Kidney epithelial cell (primary cell): ENCODE data around the gene GZF1. TPM values are rescaled to one million over a fixed set of nuclear protein-coding genes. Genes with fewer than 3 reads are reported as not detected.

Experiments used
- DNase-seq: peaks from one replicate; pipeline ENCODE4 v3.0.0-alpha.2; 2010; ENCODE audit warnings: low read depth
- H3K27me3 ChIP-seq: 2 replicates; pipeline ENCODE4 v1.6.0; 2011; ENCODE audit warnings: low read length; ENCODE audit not compliant: control insufficient read depth, insufficient read depth
- H3K36me3 ChIP-seq: 2 replicates; pipeline ENCODE4 v1.5.1; 2011; ENCODE audit warnings: low read length; ENCODE audit not compliant: control insufficient read depth, insufficient read depth
- H3K4me3 ChIP-seq: 2 replicates; pipeline ENCODE4 v1.5.1; 2011; ENCODE audit warnings: low read depth, mild to moderate bottlenecking, control low read depth, low read length
- CTCF ChIP-seq: IDR thresholded peaks from 2 replicates; pipeline ENCODE4 v1.5.1; 2011; ENCODE audit warnings: mild to moderate bottlenecking, moderate library complexity, low read length, control low read depth, inconsistent platforms; ENCODE audit not compliant: insufficient read depth, poor library complexity, severe bottlenecking
- total RNA-seq: library from RNA; depleted of rRNA; stranded (reverse); fragments of >200 nt; gene quantifications from 2 replicates; pipeline ENCODE4 v1.2.3, GENCODE V29; 2015

Gene GZF1
- total RNA-seq, 1 donor from 2014 or later = 13.0 TPM

- Histone ChIP-seq H3K4me3 (no peak overlapping the region), H3K27me3 (no peaks in the 10 kb centered on the region), H3K36me3 (no peaks in the 10 kb centered on the region)
- no peak for TF ChIP-seq CTCF
- DNase-seq = no peak
These were observed 37.7 kb downstream of the GZF1 start for GRCh38 chr20:23399568-23400241.

- TF ChIP-seq CTCF = no peak
- Histone ChIP-seq H3K36me3 (no peaks in the 10 kb centered on the region), H3K27me3 (no peaks in the 10 kb centered on the region), H3K4me3 (no peak overlapping the region)
- no peak for DNase-seq
These were observed 39.1 kb downstream of the GZF1 start for GRCh38 chr20:23401051-23401450.

DNA sequence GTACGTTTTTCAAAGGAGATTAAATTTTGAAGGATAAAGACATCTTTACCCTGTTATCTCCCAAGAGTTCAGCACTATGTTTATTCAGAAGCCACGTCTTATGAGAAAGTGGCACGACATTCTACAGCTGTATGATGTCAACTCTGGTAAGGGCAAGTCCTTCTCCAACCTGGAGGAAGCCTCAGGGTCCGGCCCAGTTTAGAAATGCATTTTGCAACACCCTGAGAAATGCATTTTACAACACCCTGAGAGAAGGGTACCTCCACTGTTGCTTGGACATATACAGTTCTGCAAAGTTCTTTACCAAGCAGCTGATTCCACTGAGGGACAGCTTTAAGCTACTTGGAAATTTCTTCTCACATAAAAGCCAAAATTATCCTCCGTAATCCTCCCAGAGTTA lies 41.8 kb downstream of the GZF1 start:
- DNase-seq = no peak
- no peak for TF ChIP-seq CTCF
- no peak overlapping the region for H3K4me3 ChIP-seq
- H3K36me3 ChIP-seq = no peaks in the 10 kb centered on the region
- H3K27me3 ChIP-seq = no peaks in the 10 kb centered on the region

- DNase-seq = no peak
- no peak for TF ChIP-seq CTCF
- Histone ChIP-seq H3K4me3 (no peak overlapping the region), H3K36me3 (no peaks in the 10 kb centered on the region), H3K27me3 (no peaks in the 10 kb centered on the region)
These were observed 42.2 kb downstream of the GZF1 start for GRCh38 chr20:23404196-23404595.

DNA sequence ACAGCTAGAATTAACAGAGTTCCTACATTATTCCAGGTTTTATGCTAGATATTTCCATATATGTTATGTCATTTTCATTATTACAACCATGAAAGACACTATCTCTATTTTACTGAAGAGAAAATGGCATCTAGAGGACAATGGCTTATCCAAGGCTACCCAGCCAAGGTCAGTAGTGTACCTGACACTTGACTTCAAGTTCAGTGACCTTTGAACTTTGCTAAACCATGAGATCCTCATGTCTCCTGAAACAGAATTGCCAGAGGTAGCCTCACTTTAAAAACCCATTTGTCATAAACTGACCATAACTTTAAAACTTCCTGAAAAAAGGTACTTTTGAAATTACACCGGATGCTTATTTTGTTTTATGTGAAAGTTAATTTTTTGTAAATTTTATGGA lies 44.9 kb downstream of the GZF1 start:
- TF ChIP-seq CTCF = no peak
- Histone ChIP-seq H3K36me3 (no peaks in the 10 kb centered on the region), H3K27me3 (no peaks in the 10 kb centered on the region), H3K4me3 (no peak overlapping the region)
- no peak for DNase-seq
